GM23338 (cell line): ENCODE measurements around the gene KLHL4. TPM values are rescaled to one million over a fixed set of nuclear protein-coding genes. Genes with fewer than 3 reads are reported as not detected.
A peak's percentile ranks its signal among the peaks of the same experiment; 100 is the strongest.

ENCODE experiments used
- ATAC-seq: fragments of 200-7000 bp; cut with Tn5 transposase; 3 replicates; pipeline ENCODE4 v1.9.1; 2020
- DNase-seq: peaks from one replicate; pipeline ENCODE4 v3.0.0-alpha.2; 2015; ENCODE audit warnings: low spot score
- H2AFZ ChIP-seq: fragments of 200-600 bp; sonication (generic); 2 replicates; pipeline ENCODE4 v1.8.0; 2016; ENCODE audit warnings: antibody characterized with exemption, mild to moderate bottlenecking, moderate library complexity
- H3F3A ChIP-seq: fragments of 200-600 bp; sonication (generic); replicated peaks from 2 replicates; pipeline ENCODE4 v1.8.0; 2017; ENCODE audit warnings: antibody characterized with exemption, mixed run types, low read depth
- H3K27ac ChIP-seq: fragments of 200-600 bp; sonication (generic); 2 replicates; pipeline ENCODE4 v1.6.1; 2016; ENCODE audit warnings: low read depth
- H3K27me3 ChIP-seq: fragments of 200-600 bp; sonication (generic); 2 replicates; pipeline ENCODE4 v1.8.0; 2016; ENCODE audit warnings: mild to moderate bottlenecking, mixed run types, moderate library complexity; ENCODE audit not compliant: insufficient read depth
- H3K36me3 ChIP-seq: fragments of 200-600 bp; sonication (generic); 2 replicates; pipeline ENCODE4 v1.8.0; 2016; ENCODE audit warnings: mild to moderate bottlenecking; ENCODE audit not compliant: insufficient read depth
- H3K4me1 ChIP-seq: fragments of 200-600 bp; sonication (generic); 2 replicates; pipeline ENCODE4 v1.8.0; 2016; ENCODE audit warnings: mild to moderate bottlenecking, moderate library complexity; ENCODE audit not compliant: insufficient read depth
- H3K4me2 ChIP-seq: fragments of 200-600 bp; sonication (generic); 2 replicates; pipeline ENCODE4 v1.7.1; 2017; ENCODE audit warnings: mixed run types
- H3K4me3 ChIP-seq: fragments of 200-600 bp; sonication (generic); 2 replicates; pipeline ENCODE4 v1.6.1; 2016; ENCODE audit warnings: mixed run types
- H3K79me2 ChIP-seq: fragments of 200-600 bp; sonication (generic); replicated peaks from 2 replicates; pipeline ENCODE4 v1.8.0; 2017; ENCODE audit warnings: mild to moderate bottlenecking; ENCODE audit not compliant: insufficient read depth
- H3K9me2 ChIP-seq: fragments of 200-600 bp; sonication (generic); 2 replicates; pipeline ENCODE4 v1.8.0; 2017; ENCODE audit not compliant: insufficient read depth
- H4K20me1 ChIP-seq: fragments of 200-600 bp; sonication (generic); replicated peaks from 2 replicates; pipeline ENCODE4 v1.8.0; 2017; ENCODE audit warnings: mild to moderate bottlenecking; ENCODE audit not compliant: insufficient read depth
- H3K27ac Mint-ChIP-seq: 2 replicates; pipeline ENCODE4 v1.8.0; 2020; ENCODE audit warnings: inconsistent platforms, mild to moderate bottlenecking, moderate library complexity, mixed read lengths
- H3K27me3 Mint-ChIP-seq: 3 replicates; pipeline ENCODE4 v1.8.0; 2022; ENCODE audit warnings: low read depth, mild to moderate bottlenecking, moderate library complexity, mixed read lengths, inconsistent platforms; ENCODE audit not compliant: insufficient read depth, poor library complexity
- H3K36me3 Mint-ChIP-seq: 3 replicates; pipeline ENCODE4 v1.8.0; 2021; ENCODE audit warnings: low read depth, mild to moderate bottlenecking, inconsistent platforms, moderate library complexity, mixed read lengths
- H3K4me1 Mint-ChIP-seq: 3 replicates; pipeline ENCODE4 v1.8.0; 2020; ENCODE audit warnings: mild to moderate bottlenecking, inconsistent platforms, mixed read lengths
- H3K4me3 Mint-ChIP-seq: 3 replicates; pipeline ENCODE4 v1.8.0; 2021; ENCODE audit warnings: moderate library complexity, mild to moderate bottlenecking, inconsistent platforms, mixed read lengths
- H3K9me3 Mint-ChIP-seq: 3 replicates; pipeline ENCODE4 v1.8.0; 2020; ENCODE audit warnings: moderate library complexity, mild to moderate bottlenecking, inconsistent platforms, mixed read lengths
- CREB1 ChIP-seq: fragments of 250-450 bp; sonication (Bioruptor Pico); IDR thresholded peaks from 2 replicates; pipeline ENCODE4 v1.5.0; 2020; ENCODE audit warnings: low read depth, mild to moderate bottlenecking, moderate library complexity
- EZH2 ChIP-seq: fragments of 200-600 bp; sonication (generic); IDR thresholded peaks from one replicate; pipeline ENCODE4 v1.8.0; 2017; ENCODE audit warnings: antibody characterized with exemption, mild to moderate bottlenecking, low read depth; ENCODE audit not compliant: unreplicated experiment
- JUNB ChIP-seq: IDR thresholded peaks from one replicate; pipeline ENCODE4 v1.6.1; 2016; ENCODE audit warnings: antibody characterized with exemption; ENCODE audit not compliant: unreplicated experiment
- NANOG ChIP-seq: IDR thresholded peaks from 2 replicates; pipeline ENCODE4 v1.6.1; 2016; ENCODE audit warnings: antibody characterized with exemption, borderline replicate concordance
- POLR2AphosphoS5 ChIP-seq: IDR thresholded peaks from 2 replicates; pipeline ENCODE4 v1.6.1; 2016; ENCODE audit warnings: antibody characterized with exemption, low read depth
- REST ChIP-seq: IDR thresholded peaks from one replicate; pipeline ENCODE4 v1.6.1; 2018; ENCODE audit warnings: antibody characterized with exemption; ENCODE audit not compliant: unreplicated experiment
- ZNF114 ChIP-seq: fragments of 250-450 bp; sonication (Bioruptor Pico); IDR thresholded peaks from 2 replicates; pipeline ENCODE4 v1.5.0; 2020; ENCODE audit warnings: mild to moderate bottlenecking, moderate library complexity
- ZNF331 ChIP-seq: fragments of 250-450 bp; sonication (Bioruptor Pico); IDR thresholded peaks from 2 replicates; pipeline ENCODE4 v1.5.0; 2020; ENCODE audit warnings: low read depth, mild to moderate bottlenecking, moderate library complexity
- ZNF462 ChIP-seq: fragments of 250-450 bp; sonication (Bioruptor Pico); IDR thresholded peaks from 2 replicates; pipeline ENCODE4 v1.5.0; 2020; ENCODE audit warnings: mild to moderate bottlenecking, moderate library complexity
- polyA plus RNA-seq: library from polyadenylated mRNA; unstranded; fragments of >200 nt; fragmentation: Nextera tagmentation; extraction: Ambion mirVana; gene quantifications from 2 replicates; pipeline ENCODE4 v1.2.1, GENCODE V29; 2016
- total RNA-seq: library from RNA; depleted of rRNA; stranded (reverse); fragments of >200 nt; shearing (Covaris generic); gene quantifications from 2 replicates; pipeline ENCODE4 v1.2.3, GENCODE V29; 2014

Gene KLHL4
- total and polyA plus RNA-seq, 2 experiments from 2014 or later, result 1.8 to 6.2 TPM

- TF ChIP-seq ZNF462, result no peak
Observed at GRCh38 chrX:87525771-87526229, 8.2 kb downstream of the KLHL4 start (continued).

GRCh38 chrX:87526281-87526680, 8.7 kb downstream of the KLHL4 start:
- no peak overlapping the region for H3K4me3 Mint-ChIP-seq
- H3K4me1 ChIP-seq, result no peaks in the 10 kb centered on the region
- H3K27ac Mint-ChIP-seq, result peak overlapping the region; percentile 78; the same call in 1 of the 2 replicates
- no peak overlapping the region for H3K27ac ChIP-seq
- H3K36me3 Mint-ChIP-seq, result peaks cover 10% of the 10 kb centered on the region; the same call in 2 of the 3 replicates
- DNase-seq, result no peak
- H3K4me3 ChIP-seq, result no peak overlapping the region
- H3K36me3 ChIP-seq, result no peaks in the 10 kb centered on the region
- no peaks in the 10 kb centered on the region for H3K27me3 Mint-ChIP-seq
- ATAC-seq, result no peak
- no peak overlapping the region for H2AFZ ChIP-seq
- H3K79me2 ChIP-seq, result no peaks in the 10 kb centered on the region; the same call in 1 of the 2 replicates
- peaks cover 8% of the 10 kb centered on the region; the same call in 2 of the 3 replicates for H3K4me1 Mint-ChIP-seq
- no peaks in the 10 kb centered on the region for H4K20me1 ChIP-seq
- H3K27me3 ChIP-seq, result no peaks in the 10 kb centered on the region
- H3K9me2 ChIP-seq, result no peaks in the 10 kb centered on the region
- no peaks in the 10 kb centered on the region for H3K9me3 Mint-ChIP-seq
- H3K4me2 ChIP-seq, result no peak overlapping the region
- no peaks in the 10 kb centered on the region for H3F3A ChIP-seq
- TF ChIP-seq CREB1 (no peak), JUNB (no peak), REST (no peak), ZNF331 (CRISPR knock-in tag) (no peak), EZH2 (no peak), ZNF114 (no peak), POLR2AphosphoS5 (no peak), NANOG (no peak)
